Activated T-cell treated with anti-CD3 and anti-CD28 coated beads, Interleukin-2, amount 50 U/mL, for 1 hour (primary cell): ENCODE data around the gene CXCL6.

Source experiments
- DNase-seq: peaks from one replicate; pipeline ENCODE4 v3.0.0-alpha.2; 2020

Gene CXCL6

DNA sequence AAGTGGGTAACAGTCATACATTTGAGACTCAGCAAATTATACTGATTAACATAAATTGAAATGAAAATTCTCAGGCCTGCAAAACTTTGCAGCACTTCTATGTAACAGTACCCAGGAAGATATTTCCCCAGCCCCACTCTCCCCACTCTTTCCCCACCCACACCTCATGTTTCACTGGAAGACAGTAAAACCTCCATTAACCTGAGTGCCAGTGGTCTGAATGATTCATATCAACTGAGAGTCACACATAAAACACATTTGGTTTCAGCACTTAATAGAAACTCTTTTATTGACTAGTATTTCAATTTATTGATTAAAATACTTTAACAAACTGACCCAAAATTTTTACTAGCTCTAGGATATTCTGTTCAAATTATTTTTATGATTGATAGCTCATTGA, 6.9 kb downstream of the CXCL6 start:
- no peak for DNase-seq

DNA sequence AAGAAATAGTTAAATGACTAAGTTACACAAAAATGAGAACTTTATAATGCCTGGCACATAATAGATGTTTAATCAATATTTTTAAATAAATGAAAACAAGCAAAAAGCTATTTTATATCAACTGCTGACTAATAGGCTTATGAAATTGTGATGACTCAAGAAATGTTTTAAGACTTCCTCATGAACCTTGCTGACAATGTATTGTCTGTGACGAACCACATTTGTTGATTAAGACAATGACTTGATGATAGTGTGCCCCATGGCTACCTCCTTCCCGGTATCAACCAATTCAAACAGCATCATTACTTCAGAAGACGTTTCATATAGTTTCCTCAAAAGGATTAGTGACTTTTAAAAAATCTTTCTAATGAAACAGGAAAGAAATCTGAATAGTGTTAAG, 7.9 kb downstream of the CXCL6 start:
- DNase-seq: no peak

DNA sequence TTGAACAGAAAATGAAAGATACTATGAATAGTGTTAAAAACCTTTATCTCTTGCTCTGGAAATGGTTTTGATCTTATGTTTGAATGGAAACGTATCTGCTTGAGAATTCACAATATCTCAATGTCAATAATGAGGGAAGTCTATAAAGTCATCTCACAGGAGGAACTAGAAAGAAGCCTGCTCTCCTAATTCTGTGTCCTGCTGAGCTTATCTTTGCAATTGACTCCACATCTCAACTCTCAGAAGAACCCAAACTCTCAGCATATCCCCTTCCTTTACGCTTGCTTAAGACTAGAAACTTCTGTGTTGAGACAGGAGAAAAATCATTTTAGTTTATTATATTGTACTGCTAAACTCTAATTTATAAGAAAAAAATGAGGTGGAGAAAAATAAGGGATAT, 8.3 kb downstream of the CXCL6 start:
- no peak for DNase-seq

DNA sequence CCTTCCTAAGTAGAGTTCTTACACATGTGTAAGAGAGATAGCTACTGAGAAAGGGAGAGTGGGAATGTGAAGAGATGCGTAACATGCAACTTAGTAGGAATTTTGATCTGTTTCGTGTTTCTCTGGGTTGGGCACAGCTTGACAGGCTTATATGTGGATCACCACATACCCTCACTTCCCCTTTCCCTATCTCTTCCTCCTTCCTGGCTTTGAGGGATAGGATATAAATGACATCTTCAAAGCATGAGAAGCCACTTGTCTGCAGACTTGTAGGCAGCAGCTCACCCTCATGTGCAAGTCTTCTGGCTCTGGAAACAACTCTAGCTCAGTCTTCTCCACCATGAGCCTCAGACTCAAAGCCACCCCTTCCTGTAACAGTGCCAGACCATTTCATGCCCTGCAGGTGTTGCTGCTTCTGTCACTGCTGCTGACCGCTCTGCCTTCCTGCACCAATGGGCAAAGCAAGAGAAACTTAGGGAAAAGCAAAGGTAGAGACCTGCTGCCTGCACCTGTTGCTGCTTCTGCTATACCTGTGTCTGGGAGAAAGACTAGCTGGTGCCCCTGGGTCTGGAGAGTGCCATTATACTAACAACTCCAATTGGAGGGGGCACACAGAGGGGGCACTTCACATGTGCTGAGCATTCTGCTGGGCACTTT, 11.2 kb downstream of the CXCL6 start:
- no peak for DNase-seq

DNA sequence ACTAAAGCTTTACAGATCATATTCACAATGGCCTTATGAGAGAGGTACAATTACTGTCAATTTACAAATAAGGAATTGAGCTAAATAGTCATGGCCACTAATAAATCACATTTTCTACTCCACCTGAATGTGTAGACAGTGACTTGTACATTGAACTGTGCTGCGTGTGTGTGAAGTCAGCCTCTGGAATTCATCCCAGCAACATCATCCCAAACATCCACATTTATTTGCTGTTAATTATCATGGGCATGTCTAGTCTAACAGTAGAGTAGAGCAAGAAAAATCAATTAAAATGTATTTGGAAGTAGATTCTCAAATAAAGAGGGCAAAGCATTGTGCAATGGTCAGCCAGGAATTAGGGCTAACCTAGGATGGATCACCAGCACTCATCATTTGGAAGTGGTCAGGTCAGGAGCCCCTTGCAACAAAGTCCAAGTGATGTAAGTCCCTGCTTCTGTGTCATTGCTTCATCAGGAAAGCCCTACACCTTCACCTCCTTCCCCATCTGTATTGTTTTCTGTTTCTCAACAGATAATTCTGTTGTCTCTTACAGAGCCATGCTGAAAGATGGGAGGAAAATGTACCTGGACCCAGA, 11.8 kb downstream of the CXCL6 start:
- no peak for DNase-seq

DNA sequence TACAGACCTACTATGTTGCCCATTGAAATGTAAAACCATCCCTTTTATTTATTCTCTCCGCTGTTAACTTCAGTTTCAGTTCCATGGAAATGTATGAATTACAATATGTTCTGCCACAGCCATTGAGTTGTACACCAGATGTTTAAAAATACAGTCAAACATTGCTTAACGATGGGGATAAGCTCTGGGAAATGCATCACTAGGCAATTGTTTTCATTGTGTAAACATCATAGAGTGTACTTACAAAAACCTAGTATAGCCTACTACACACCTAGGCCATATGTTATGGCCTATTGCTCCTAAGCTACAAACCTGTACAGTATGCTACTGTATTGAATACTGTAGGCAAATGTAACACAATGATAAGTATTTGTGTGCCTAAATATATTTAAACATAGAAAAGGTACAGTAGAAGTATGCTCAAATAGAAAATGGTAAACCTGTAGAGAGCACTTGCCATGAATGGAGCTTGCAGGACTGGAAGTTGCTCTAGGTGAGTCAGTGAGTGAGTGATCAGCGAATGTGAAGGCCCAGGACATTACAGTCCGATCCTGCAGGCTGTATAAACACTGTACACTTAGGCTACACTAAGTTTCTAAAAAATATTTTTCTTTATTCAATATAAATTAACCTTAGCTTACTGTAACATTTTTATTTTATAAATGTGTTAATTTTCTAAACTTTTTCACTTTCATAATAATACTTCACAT, 13.9 kb downstream of the CXCL6 start:
- no peak for DNase-seq

DNA sequence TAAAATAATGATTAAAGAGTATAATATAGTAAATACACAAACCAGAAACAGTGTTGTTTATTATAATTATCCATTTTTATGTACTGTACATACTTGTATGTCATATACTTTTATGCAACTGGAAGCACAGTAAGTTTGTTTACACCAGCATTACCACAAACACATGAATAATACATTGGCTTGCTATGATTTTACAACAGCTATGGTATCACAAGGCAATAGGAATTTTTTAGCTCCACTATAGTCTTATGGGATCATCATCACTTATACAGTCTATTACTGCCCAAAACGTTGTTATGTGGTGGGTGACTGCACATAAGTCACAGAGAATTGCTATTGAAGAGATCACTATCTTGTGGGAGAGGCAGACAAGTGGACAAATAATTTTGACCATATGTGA, 14.8 kb downstream of the CXCL6 start:
- no peak for DNase-seq

DNA sequence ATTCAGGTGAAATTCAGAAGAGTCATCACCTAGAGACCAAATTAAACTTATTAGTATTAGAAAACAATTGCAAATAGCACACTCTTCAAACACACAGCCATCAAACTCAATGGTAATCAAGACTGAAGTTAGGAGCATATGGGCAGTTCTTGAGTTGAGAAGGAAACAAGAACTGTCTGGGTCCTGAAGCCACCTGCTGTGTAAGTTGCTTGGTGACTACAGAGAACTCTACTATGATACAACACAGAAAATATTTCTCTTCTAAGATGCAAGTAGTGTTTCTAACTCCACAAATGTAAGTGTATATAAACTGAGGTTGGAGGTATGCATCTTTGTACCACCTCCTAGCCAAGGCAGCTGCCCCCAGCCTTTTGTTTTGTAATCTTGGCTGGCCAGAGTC, 16.3 kb downstream of the CXCL6 start:
- DNase-seq: no peak

DNA sequence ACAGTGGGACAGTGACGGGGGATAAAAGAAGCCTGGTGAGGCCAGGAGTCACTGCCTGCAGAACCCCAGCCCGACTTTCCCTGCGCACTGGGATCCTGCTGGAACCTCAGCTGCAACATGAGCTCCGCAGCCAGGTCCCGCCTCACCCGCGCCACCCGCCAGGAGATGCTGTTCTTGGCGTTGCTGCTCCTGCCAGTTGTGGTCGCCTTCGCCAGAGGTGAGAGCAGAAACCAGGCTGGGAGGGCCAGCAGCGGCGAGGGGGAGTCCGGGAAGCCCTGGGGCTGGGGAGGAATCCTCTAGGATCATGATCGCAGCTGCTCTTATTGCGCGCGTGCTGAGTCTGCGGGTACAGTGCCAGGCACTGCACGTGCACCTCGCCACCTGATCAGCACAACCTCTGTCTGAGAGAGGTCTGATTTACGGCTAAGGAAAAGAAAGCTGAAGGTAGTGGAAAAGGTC, 16.8 kb downstream of the CXCL6 start, which contains the start of gene PF4V1:
PF4V1 (plus strand) TSS at position 51 of the 459 bp plus-strand sequence; CDS start at position 118, 67 bp downstream.
- DNase-seq: no peak

DNA sequence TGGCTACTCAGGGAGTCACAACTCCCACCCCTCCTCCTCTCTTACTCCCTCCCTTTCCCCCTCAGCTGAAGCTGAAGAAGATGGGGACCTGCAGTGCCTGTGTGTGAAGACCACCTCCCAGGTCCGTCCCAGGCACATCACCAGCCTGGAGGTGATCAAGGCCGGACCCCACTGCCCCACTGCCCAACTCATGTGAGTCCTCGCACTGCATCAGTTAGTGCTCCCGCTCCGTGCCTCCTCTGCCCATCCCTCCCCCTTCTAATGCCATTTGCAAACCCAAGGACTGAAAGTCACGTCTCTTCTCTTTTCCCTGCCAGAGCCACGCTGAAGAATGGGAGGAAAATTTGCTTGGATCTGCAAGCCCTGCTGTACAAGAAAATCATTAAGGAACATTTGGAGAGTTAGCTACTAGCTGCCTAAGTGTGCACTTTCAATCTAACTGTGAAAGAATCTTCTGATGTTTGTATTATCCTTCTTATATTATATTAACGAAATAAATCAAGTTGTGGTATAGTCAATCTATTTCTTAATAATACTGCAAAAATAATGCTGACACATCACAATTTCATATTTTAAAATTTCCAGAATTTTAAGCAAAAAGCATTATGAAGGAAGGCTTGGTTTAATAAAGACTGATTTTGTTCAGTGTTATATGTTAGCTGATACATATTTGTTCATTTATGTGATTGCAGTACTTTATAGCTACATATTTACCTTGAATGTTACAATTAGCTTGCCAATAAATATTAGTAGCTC, 17.4 kb downstream of the CXCL6 start:
- DNase-seq: no peak

DNA sequence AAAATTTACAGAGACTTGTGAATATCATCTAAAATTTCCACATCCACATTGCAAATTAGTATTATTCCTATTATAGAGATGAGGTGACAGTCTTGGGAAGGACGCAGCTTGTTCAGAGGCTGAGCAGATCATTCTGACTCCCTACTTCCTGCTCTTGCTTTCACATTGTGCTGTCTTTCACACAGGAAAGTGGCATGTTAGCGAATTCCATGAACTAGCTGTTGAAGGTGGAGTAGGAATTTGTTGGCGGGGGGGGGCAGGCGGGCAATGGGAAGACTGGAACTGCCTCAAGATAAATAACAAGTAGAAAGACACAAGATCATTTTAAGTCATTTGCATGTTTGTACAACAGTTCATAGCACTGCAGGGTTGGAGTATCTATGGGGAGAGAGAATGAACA, 18.9 kb downstream of the CXCL6 start:
- no peak for DNase-seq

DNA sequence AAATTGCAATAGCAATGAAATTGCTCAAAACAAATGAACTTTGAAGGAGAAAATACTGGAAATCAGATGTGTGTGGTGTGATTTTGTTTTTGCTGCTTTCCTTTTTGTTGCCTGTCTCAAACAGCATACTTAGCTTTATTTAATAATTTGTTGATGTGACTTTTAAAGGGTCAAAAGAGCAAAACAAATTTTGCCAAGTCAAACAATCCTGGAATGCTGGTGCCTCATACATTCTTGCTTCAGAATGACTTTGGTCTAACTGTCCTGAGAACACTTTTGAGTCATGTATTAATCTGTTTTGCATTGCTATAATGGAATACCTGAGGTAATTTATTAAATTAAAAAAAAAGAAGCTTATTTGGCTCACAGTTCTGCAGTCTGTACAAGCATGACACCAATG, 20.0 kb downstream of the CXCL6 start:
- DNase-seq: no peak

DNA sequence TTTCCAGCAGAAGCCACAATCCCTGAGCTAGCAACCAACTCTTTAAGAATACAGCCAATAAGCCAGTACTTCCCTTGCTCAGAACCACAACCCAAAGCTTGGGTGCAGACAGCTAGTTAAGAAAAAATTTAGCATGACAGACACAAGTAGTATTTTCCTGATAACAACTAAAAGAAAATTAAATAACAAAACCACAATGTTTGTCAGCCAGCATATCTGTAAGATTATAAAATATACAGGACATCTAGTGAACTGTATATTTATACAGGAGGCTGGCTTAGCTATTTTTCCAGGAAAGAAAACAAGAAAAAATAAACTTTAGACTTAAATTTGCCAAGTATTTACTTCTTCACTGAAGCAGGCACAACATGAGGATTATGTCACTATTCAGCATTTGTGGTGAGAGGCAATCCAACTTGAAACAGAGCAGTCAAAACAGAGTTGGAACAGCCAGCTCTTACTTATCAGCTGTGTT, 23.2 kb downstream of the CXCL6 start:
- no peak for DNase-seq

DNA sequence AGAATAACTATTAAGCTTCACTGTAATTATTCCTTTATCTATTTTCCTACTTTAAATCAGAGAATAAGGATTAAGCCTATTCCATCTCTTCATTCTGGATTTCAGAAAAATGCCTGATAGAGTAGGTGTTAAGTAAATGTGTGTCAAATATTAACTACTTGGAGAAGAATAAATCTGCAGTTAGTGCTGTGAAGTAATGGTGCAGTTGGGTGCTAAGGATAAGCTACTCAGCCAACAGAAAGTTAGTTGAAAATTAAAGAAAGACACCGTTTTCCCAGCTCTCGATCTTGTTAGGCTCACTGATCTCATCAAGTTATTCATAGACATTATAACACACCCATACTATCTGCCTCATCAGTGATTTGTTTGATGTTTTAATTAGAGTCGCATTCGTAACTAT, 23.7 kb downstream of the CXCL6 start:
- no peak for DNase-seq

DNA sequence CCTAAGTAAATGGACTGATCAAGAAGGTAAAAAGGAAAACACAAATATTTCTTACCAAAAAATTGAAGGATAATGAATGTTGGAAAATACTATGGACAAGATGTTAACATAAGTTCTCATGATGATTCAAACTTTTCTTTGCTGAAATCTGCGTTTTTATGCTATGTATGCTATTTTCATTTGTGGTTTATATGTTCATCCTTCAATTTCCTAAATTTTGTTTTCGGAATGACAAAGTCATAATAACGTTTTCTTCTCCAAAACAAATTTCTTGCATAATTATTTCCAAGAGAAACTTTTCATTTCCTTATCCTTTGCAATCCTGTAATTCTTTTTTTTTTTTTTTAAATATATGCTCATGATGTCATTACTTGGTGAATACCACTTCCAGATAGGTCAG, 24.4 kb downstream of the CXCL6 start:
- DNase-seq: no peak

DNA sequence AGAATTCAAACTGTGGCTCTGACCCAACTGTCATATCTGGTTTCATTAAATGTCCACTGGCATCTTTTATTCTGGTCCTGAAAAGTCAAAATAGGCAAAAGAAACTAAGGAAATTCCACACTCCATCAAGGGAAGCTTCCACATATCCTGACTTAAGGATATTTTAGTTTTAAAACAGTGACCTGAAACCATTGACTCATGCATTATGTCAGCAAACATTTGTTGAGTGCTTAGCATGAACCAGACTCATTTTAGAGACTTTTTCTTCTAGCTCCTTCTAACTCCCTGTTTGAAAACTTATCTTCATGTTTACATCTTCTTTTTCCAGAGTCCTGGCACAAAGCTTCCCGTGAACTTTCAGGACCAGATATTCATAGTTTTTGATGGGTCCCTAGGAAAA, 25.8 kb downstream of the CXCL6 start:
- DNase-seq: no peak

DNA sequence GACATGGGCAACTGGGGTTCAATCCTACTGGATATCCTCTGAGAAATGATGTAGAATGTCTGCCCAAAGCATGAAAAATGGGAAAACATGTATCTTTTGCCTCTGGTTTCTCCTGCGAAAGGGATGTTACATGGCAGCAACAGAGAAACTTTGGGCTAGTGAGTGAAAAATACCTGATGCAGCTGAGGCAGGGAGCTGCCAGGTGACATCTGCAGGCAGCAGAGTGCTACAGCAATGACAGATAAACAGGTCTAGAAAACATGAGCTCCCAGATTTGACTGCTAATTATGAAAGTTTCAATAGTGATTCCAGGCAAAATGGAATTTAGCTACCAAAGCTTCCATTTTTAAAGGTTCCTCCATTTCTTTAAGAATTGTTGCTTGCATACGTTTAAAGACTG, 27.9 kb downstream of the CXCL6 start:
- DNase-seq: no peak

DNA sequence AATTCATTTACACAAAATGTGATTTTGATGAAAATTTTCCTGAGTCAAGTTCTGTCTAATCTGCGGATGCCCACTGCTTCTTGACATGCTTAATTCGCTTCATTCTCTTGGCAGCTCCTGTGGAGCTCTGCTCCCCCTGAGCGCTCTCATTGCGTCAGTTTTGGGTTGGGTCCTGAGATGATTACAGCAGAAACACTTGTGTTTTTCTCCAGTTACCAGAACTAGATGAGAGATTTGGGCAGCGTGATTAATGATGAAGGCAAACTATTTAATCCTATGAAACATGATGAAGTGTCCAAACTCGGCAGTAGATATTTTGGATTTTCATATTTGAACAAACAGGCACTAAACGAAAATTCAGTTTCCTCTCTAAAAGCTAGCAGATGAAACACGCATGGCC, 28.5 kb downstream of the CXCL6 start:
- no peak for DNase-seq

DNA sequence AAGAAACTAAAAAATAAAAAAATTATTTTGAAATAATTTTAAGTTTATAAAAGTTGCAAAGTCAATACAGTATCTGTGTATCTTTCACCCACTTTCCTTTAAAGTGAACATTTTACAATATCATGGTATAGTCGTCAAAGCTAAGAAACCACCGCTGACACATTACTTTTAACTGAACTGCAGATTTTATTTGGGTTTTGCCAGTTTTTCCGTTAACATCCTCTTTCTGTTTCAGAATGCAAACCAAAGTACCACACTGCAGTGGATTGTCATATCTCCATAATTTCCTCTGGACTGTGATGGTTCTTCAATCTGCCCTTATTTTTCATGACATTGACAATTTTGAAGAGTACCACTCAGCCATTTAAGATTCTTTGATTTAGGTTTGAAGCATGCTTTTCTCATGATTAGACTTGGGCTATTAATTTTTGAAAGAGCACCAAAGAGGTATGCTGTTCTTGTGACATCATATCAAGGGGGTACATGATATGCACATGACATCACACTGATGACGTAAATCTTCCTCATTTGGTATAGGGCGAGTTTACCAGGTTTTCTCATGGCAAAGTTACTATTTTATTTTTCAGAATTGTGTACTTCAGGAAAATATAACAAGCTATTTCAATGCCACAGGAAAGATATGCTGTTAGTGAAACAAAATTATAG, 29.1 kb downstream of the CXCL6 start:
- no peak for DNase-seq

DNA sequence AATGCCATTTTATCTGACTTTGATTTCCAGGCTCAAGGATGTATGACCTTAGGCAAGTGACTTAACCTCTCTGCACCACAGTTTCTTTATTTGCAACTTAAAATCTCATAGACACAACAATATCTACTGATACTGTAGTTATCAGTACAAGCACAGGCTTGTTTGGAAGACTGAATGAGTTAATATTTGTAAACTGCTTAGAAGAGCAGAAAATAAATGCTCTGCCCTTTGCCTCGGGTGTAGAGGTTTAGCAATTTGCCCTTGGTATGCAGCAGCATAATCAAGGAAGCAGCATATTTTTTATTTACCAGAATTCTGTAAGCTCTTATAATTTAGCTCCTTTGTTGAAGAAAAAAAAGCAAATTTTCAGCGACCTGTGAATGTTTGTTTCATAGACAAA, 29.8 kb downstream of the CXCL6 start:
- DNase-seq: no peak

DNA sequence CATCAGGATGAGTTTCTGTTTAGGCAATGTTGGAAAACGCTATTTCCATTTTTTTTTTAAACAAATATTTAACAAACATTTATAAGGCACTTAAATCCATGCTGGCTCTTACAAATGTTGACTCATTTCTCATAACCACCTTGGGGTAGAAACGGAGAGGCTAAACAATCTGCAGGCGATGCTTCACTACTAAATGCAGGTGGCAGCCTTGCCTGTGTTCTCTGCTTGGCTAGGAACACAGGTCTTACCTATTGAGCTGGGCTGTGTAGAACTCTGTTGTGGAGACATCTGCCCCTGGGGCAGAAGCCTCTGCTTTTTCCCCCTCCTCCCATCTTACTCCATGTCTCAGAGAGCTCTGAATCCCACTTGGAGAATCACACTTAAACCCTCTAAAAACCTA, 31.3 kb downstream of the CXCL6 start:
- DNase-seq: no peak

DNA sequence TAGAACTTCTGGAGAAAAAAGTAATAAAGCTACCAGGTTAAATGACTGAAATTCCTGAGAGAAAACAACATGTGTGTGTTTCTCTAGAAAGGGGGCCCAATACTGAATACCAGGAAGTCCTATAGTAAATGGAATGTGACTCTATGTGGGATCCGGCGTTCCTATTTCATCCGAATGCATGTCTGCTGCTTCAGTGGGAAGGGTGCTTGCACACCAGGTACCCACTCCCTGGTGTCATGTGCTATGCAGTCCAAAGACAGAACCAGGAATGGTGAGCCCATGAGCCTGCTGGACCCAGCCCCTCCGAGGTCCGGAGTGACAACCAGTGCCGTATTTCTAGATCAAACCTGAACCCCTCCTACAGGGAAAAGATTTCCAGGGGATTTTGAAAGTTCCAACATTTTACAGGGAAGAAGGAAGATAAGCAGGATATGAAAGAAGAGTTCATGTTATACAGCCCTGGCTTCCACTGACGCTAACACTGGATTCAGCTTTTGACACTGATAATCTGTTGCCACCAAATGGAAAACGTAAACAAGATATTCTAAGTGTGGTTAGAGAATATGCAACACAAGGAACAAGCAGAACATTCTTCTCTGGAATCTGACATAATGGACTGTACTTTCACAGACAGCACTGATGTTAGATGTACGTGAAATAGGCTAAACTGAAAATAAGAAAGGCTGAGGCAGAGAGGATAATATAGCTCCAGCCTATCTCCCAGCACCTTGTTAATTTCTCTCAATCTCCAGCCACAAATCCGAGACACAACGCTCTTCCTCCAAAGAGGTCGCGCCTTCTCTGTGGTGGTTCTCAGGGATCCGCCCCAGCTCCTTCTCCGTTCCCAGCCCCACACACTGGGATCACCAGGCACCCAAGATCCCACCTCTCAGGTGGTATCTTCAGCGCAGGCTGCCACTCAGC, 32.0 kb downstream of the CXCL6 start:
- DNase-seq: no peak
